UCSD-AML1 (cell line): Measurements from ENCODE around the gene SLC3A2.
"Not testable (repeated sequence)": the region's sequence is repeated elsewhere in the genome, so short reads cannot be mapped to it uniquely, and the experiment has no call there.

ENCODE experiments used
- DNase-seq: peaks from one replicate; lab custom pipeline; 2025; ENCODE audit not compliant: unreplicated experiment; lab: John Stamatoyannopoulos, UW

SLC3A2 gene

DNA sequence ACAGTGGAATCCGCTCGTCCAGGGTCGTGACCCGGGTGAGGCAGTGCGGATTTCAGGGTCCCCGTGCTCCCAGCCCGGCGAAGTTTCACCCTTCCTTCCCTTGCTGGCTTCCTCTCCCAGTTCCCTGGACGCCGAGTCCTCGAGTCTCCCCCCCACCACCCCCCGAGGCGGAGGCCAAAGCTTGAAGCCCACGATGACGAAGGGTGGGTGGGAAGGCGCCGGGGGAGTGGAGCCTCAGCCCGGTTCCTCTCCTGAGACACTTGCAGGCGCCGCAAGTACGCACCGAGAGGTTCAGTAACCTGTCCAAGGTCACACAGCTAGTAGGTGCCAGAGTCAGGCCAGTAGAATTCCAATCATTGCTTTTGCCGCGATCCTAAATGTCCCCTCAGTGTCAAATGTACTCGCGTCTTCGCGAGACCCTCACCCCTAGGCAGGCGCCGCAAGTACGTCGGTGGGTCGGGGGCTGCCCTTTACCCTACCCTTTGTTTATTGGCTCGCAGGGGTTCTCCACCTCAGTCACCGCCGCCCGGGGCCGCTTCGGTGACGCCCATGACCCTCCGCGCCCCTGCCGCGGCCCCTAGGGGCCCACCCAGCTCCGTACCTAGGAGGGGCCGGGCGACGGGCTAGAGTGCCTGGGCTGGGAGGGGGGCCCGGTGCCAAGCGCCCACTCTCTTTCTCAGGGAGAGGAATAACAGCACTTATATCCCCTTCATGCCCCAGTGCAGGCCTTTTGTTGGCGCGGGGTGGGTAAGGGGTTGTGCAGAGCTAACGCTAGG lies 46.2 kb downstream of the SLC3A2 start:
- no peak for DNase-seq

DNA sequence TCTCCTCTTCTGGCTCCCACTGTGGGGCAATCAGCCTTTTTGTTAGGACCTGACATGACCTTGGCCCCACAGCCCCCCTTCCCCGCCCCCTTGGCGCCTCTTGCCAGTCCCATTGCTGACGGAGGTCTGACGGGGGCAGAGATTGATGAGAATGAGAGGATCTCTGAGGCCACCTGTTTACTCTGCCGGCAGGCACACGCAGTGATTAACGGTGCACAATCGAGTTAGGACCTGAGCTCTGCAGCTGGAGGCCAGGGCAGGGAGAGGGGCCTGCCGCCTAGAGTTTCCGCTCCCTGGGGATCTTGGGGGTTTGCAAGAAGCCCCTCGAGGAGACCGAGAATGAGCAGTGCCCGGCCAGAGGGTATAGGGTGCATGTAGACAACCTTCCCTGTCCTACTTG lies 47.3 kb downstream of the SLC3A2 start:
- DNase-seq = no peak

DNA sequence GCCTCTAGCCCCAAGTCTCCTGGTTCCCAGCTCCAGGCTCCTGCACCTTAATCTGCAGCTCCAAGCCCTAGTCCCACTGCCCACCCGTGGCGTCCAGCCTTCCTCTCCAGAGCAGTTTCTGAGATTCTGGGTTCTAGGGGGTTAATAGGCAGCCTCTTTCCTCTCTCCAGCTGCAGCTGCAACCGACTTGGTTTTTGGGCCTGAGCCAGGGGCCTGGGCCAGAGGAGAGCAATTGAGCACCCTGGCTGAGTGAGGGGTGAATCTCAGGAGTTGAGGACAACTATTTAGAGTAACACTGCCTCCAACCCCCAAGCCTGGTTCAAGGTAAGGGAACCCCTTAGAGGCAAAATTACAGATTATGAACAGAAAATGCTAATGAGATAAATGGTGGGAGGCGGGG lies 49.5 kb downstream of the SLC3A2 start:
- DNase-seq = no peak

DNA sequence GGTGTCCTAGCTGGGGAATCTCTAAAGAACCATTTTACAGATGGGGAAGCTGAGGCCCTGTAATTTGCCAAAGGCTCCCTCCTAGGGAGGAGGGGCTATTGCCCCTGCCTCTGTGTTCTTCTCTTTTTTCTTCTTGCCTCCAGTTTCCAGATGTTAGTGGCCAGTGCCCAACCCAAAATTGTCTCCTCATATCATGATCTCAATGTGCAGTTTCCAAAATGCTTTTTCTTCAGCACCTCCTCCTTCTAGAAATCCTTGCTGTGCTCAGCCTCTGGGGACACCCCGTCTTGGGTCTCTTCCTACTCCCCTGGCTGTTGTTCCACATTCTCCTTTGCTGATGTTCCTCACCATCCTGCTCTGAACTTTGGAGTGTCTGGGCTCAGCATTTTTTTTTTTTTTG lies 50.0 kb downstream of the SLC3A2 start:
- DNase-seq = no peak

DNA sequence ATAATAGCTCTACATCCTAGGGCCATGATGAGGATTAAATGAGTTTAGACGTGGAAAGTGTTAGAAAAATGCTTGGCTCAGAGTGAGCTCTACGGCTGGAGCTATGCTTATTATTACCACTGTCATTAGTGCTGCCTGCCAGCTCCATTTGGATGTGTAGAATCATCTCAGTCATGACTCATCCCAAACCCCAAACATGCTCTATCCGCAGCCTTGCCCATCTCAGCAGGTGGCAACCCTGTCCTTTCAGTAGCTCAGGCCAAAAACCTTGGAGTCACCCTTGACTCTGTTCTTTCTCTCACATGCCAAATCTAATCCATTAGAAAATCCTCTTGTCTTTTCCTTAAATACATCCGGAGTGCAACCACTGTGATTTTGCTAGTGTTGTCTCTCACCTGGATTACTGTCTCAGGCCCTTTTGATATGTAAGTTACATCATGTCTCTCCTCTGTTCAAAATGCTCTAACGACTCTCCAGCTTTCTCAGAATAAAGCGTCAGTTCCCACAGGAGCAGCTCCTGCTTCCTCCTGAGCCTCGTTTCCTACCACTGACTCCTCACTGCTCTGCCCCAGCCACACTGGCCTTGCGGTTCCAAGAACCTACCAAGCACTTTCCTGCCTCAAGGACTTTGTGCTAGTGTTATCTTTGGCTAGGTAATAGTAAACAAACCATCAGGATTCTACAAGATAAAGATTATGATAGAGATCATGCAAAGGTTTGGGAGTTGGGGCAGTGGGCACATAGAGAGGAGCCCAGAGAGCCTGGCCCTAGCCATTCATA lies 51.0 kb downstream of the SLC3A2 start:
- no peak for DNase-seq

DNA sequence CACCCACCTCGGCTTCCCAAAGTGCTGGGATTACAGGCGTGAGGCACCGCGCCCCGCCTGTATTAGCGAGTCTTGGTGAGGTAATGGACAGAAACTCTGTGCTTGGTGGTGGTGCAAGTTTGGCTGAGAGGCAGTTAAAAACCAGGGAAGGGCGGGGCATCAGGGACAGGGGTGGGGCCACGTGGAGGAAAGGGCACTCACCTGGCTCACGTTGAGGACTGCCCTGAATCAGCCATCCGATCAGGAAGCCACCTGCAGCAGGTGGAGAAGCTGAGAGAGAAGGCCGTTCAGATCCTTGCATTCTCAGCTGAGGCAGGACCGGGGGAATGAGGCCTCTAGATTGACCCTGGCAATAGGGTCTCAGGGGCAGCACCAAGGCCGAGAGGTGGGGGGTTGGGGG lies 52.6 kb downstream of the SLC3A2 start:
- no peak for DNase-seq

DNA sequence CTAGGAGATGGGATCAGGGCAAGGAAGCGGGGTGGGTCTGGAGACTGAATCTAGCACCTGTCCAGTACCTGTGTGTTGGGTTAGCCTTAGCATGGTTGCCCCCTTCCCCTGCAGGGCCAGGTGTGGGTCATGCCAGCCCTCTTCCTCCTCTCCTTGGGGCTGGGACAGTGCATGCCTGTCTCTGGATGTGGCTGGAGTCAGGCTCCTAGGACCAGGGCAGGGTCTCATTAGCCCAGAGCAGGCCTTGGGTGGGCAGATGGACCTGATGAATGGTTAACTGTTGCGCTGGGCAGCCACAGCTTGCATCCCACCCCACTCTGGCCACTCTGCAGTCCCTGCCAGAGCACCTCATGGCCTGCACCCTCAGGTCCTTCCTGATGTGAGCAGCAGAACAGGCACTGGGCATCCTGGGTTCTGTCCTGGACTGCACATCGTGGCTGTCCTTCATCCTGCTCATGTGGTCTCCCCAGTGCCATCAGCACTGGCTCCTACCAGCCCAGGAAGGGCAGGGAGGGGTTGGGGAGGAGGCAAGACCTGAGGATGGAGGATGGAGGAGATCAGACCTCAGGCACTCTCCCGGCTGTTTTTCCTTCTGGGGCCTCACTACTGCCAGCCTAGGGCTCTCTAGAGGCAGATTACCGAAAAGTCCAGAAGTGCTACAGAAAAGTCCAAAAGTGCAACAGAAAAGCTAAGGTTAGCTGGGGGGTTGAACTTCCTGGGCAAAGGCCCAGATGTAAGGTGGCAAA lies 53.2 kb downstream of the SLC3A2 start:
- DNase-seq = no peak

DNA sequence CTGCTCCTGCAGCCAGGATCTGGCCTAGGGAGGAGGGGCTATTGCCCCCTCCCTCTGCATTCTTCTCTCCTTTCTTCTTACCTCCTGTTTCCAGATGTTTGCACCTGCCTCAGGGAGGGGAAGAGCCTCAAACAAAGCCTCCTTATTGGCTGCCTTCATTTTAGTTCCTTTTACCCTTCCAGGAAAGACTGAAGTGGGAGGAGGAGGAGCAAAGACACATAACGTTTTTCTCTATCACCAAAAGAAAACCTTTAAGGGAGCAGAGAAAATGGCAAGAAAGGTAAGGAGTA lies 53.7 kb downstream of the SLC3A2 start:
- DNase-seq = no peak

DNA sequence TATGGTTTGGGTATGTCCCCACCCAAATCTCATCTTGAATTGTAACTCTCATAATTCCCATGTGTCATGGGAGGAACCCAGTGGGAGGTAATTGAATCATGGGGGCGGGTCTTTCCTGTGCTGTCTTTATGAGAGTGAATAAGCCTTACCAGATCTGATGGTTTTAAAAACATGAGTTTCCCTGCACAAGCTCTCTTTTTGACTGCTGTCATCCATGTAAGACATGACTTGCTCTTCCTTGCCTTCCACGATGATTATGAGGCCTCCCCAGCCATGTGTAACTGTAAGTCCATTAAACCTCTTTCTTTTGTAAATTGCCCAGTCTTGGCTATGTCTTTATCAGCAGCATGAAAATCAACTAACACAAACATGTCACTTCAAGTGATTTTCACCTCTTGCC lies 56.8 kb downstream of the SLC3A2 start:
- DNase-seq = not testable (repeated sequence)
